SK-N-SH treated with all-trans-retinoic acid at 6 μM for 48 hours (cell line): ENCODE data around the gene NEIL1.

Experiments
- BACH2 ChIP-seq: fragments of 250-450 bp; sonication (Bioruptor Pico); IDR thresholded peaks from 2 replicates; pipeline ENCODE4 v1.9.0; 2021; ENCODE audit warnings: mild to moderate bottlenecking, borderline replicate concordance
- ZNF8 ChIP-seq: fragments of 450-650 bp; formaldehyde crosslinking; IDR thresholded peaks from 2 replicates; pipeline ENCODE4 v1.5.0; 2020; ENCODE audit warnings: mild to moderate bottlenecking, moderate library complexity
- TF ChIP-seq, protein P1 (sequence below): fragments of 250-450 bp; sonication (Bioruptor Pico); IDR thresholded peaks from 2 replicates; pipeline ENCODE4 v1.5.1; 2021; ENCODE audit warnings: mild to moderate bottlenecking, moderate library complexity
- TF ChIP-seq, protein P2 (sequence below): fragments of 250-450 bp; sonication (Bioruptor Pico); IDR thresholded peaks from 2 replicates; pipeline ENCODE4 v1.8.0; 2020; ENCODE audit warnings: mild to moderate bottlenecking, moderate library complexity, borderline replicate concordance

DNA sequence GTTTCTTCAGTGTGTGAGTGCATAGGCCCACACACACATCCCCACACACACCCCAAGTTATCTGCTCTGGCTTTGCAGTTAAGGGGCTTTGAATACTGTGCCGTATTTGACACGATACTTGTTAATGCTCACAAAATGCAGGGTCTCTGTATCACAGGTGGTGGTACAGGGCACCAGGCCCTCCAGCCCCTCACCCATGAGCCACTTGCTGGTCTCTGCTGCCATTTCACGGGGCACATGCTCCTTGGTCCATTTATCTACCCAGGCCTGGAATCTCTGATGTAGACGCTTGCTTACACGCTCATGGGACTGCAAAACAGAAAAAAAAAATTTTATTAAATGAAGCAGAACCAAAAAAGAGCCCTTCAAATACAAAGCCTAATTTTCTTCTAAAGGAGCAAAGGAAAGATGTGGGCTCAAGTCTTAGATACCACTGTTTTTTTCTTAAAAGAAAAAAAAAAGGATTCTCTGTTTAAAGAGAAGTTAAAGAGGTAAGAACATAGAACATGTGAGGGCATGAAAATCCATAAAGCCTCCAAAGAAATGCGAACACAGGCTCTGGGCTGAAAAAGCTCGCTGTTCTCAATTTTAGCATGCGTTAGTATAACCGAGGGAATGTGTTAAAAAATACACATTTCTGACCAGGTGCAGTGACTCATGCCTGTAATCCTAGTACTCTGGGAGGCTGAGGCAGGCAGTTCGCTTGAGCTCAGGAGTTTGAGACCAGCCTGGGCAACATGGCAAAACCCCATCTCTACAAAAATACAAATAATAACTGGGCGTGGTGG, 25.3 kb downstream of the NEIL1 start:
- TF ChIP-seq BACH2 (CRISPR knock-in tag), result no peak
- TF ChIP-seq, protein P1, sequence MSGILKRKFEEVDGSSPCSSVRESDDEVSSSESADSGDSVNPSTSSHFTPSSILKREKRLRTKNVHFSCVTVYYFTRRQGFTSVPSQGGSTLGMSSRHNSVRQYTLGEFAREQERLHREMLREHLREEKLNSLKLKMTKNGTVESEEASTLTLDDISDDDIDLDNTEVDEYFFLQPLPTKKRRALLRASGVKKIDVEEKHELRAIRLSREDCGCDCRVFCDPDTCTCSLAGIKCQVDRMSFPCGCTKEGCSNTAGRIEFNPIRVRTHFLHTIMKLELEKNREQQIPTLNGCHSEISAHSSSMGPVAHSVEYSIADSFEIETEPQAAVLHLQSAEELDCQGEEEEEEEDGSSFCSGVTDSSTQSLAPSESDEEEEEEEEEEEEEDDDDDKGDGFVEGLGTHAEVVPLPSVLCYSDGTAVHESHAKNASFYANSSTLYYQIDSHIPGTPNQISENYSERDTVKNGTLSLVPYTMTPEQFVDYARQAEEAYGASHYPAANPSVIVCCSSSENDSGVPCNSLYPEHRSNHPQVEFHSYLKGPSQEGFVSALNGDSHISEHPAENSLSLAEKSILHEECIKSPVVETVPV (CRISPR knock-in tag), result no peak
- TF ChIP-seq, protein P2, sequence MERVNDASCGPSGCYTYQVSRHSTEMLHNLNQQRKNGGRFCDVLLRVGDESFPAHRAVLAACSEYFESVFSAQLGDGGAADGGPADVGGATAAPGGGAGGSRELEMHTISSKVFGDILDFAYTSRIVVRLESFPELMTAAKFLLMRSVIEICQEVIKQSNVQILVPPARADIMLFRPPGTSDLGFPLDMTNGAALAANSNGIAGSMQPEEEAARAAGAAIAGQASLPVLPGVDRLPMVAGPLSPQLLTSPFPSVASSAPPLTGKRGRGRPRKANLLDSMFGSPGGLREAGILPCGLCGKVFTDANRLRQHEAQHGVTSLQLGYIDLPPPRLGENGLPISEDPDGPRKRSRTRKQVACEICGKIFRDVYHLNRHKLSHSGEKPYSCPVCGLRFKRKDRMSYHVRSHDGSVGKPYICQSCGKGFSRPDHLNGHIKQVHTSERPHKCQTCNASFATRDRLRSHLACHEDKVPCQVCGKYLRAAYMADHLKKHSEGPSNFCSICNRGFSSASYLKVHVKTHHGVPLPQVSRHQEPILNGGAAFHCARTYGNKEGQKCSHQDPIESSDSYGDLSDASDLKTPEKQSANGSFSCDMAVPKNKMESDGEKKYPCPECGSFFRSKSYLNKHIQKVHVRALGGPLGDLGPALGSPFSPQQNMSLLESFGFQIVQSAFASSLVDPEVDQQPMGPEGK (CRISPR knock-in tag), result no peak
- TF ChIP-seq ZNF8 (CRISPR knock-in tag), result no peak
